Duodenal mucosa (tissue), 2 donors: ENCODE measurements around the gene MAST3.

ENCODE experiments used
- H3K27ac ChIP-seq: one replicate; pipeline ENCODE4 v1.7.0; 2013; ENCODE audit warnings: low read depth, low read length
- H3K27me3 ChIP-seq, 2 donors: one replicate each; pipeline ENCODE4 v1.7.0; 2013; ENCODE audit warnings: low read length in 2 of 2, control low read depth in 1 of 2; ENCODE audit not compliant: insufficient read depth in 2 of 2, control insufficient read depth in 1 of 2
- H3K36me3 ChIP-seq, 2 donors: one replicate each; pipeline ENCODE4 v1.7.0; 2013; ENCODE audit warnings: low read length in 2 of 2, control low read depth in 1 of 2; ENCODE audit not compliant: insufficient read depth in 2 of 2, control insufficient read depth in 1 of 2
- H3K4me1 ChIP-seq, 2 donors: one replicate each; pipeline ENCODE4 v1.7.0; 2013; ENCODE audit warnings: low read length in 2 of 2, control low read depth in 1 of 2; ENCODE audit not compliant: insufficient read depth in 2 of 2, control insufficient read depth in 1 of 2
- H3K4me3 ChIP-seq, 2 donors: one replicate each; pipeline ENCODE4 v1.7.0; 2013; ENCODE audit warnings: low read length in 2 of 2, low read depth in 1 of 2
- H3K9ac ChIP-seq, 2 donors: one replicate each; pipeline ENCODE4 v1.7.0; 2013; ENCODE audit warnings: low read length in 2 of 2, low read depth in 1 of 2
- H3K9me3 ChIP-seq, 2 donors: one replicate each; pipeline ENCODE4 v1.7.0; 2013; ENCODE audit warnings: low read length in 2 of 2, control low read depth in 1 of 2; ENCODE audit not compliant: control insufficient read depth in 1 of 2

Gene MAST3

GRCh38 chr19:18109341-18109732 lies 11.8 kb downstream of the MAST3 start:
- Histone ChIP-seq H3K4me3 (peak overlapping the region; percentile 86 to 88), H3K27me3 (no peaks in the 10 kb centered on the region), H3K27ac (peak overlapping the region; percentile 95), H3K9ac (peak overlapping the region; percentile 82 to 94), H3K36me3 (peaks cover 0 to 7% of the 10 kb centered on the region in 2 donors), H3K9me3 (no peaks in the 10 kb centered on the region), H3K4me1 (peaks cover 30 to 37% of the 10 kb centered on the region in 2 donors)

GRCh38 chr19:18109733-18110608 lies 12.4 kb downstream of the MAST3 start:
- H3K9ac ChIP-seq, result peak overlapping the region; percentile 82 to 94
- peaks cover 0 to 13% of the 10 kb centered on the region in 2 donors for H3K36me3 ChIP-seq
- H3K27ac ChIP-seq, result peak overlapping the region; percentile 95
- no peaks in the 10 kb centered on the region for H3K9me3 ChIP-seq
- H3K4me3 ChIP-seq, result peak overlapping the region; percentile 86 to 88
- H3K4me1 ChIP-seq, result peaks cover 30 to 31% of the 10 kb centered on the region in 2 donors
- H3K27me3 ChIP-seq, result no peaks in the 10 kb centered on the region

GRCh38 chr19:18110609-18111232 lies 13.1 kb downstream of the MAST3 start:
- H3K27me3 ChIP-seq, result no peaks in the 10 kb centered on the region
- no peaks in the 10 kb centered on the region for H3K9me3 ChIP-seq
- peak overlapping the region; percentile 82 to 94 for H3K9ac ChIP-seq
- H3K4me3 ChIP-seq, result peak overlapping the region; percentile 86 to 88
- peak overlapping the region; percentile 47 for H3K27ac ChIP-seq
- H3K4me1 ChIP-seq, result peaks cover 30 to 31% of the 10 kb centered on the region in 2 donors
- peaks cover 0 to 21% of the 10 kb centered on the region in 2 donors for H3K36me3 ChIP-seq

- H3K9ac ChIP-seq, result no peak overlapping the region
- no peak overlapping the region for H3K4me3 ChIP-seq
- H3K27me3 ChIP-seq, result no peaks in the 10 kb centered on the region
- peaks cover 27 to 38% of the 10 kb centered on the region in 2 donors for H3K4me1 ChIP-seq
- no peak overlapping the region for H3K27ac ChIP-seq
- no peaks in the 10 kb centered on the region for H3K9me3 ChIP-seq
- peaks cover 0 to 21% of the 10 kb centered on the region in 2 donors for H3K36me3 ChIP-seq
Measured at GRCh38 chr19:18112989-18113478, 15.5 kb downstream of the MAST3 start.

- no peaks in the 10 kb centered on the region for H3K27me3 ChIP-seq
- no peak overlapping the region for H3K4me3 ChIP-seq
- H3K36me3 ChIP-seq, result peaks cover 0 to 21% of the 10 kb centered on the region in 2 donors
- H3K27ac ChIP-seq, result no peak overlapping the region
- H3K4me1 ChIP-seq, result peaks cover 28 to 40% of the 10 kb centered on the region in 2 donors
- H3K9me3 ChIP-seq, result no peaks in the 10 kb centered on the region
- H3K9ac ChIP-seq, result no peak overlapping the region
Measured at GRCh38 chr19:18113827-18114226, 16.2 kb downstream of the MAST3 start.

- Histone ChIP-seq H3K36me3 (peaks cover 0 to 21% of the 10 kb centered on the region in 2 donors), H3K27ac (no peak overlapping the region), H3K9me3 (no peaks in the 10 kb centered on the region), H3K4me1 (peaks cover 28 to 41% of the 10 kb centered on the region in 2 donors), H3K9ac (no peak overlapping the region), H3K4me3 (no peak overlapping the region), H3K27me3 (no peaks in the 10 kb centered on the region)
Measured at GRCh38 chr19:18114483-18114882, 16.9 kb downstream of the MAST3 start.

- H3K27me3 ChIP-seq, result no peaks in the 10 kb centered on the region
- H3K9me3 ChIP-seq, result no peaks in the 10 kb centered on the region
- H3K36me3 ChIP-seq, result peaks cover under 1 to 27% of the 10 kb centered on the region in 2 donors
- H3K9ac ChIP-seq, result no peak overlapping the region
- H3K4me3 ChIP-seq, result peak overlapping the region; percentile 35 to 44
- H3K27ac ChIP-seq, result no peak overlapping the region
- H3K4me1 ChIP-seq, result peaks cover 21 to 29% of the 10 kb centered on the region in 2 donors
Measured at GRCh38 chr19:18117364-18117691, 19.8 kb downstream of the MAST3 start.

- Histone ChIP-seq H3K9me3 (no peaks in the 10 kb centered on the region), H3K4me3 (peak overlapping the region; percentile 69 to 77), H3K27ac (peak overlapping the region; percentile 30), H3K9ac (peak overlapping the region; percentile 34 to 74), H3K36me3 (peaks cover 6 to 32% of the 10 kb centered on the region in 2 donors), H3K4me1 (peaks cover 21 to 26% of the 10 kb centered on the region in 2 donors), H3K27me3 (no peaks in the 10 kb centered on the region)
Measured at GRCh38 chr19:18117692-18118378, 20.3 kb downstream of the MAST3 start.

GRCh38 chr19:18118420-18119012 lies 20.9 kb downstream of the MAST3 start:
- Histone ChIP-seq H3K9me3 (no peaks in the 10 kb centered on the region), H3K4me3 (peak overlapping the region; percentile 69 to 77), H3K36me3 (peaks cover 13 to 39% of the 10 kb centered on the region in 2 donors), H3K27me3 (no peaks in the 10 kb centered on the region), H3K4me1 (peaks cover 21 to 24% of the 10 kb centered on the region in 2 donors), H3K9ac (peak overlapping the region; percentile 34 to 74), H3K27ac (peak overlapping the region; percentile 30)
